PC-9 (cell line): Measurements from ENCODE around the gene CLTB.

Experiments used
- EZH2 ChIP-seq: fragments of 200-600 bp; sonication (generic); IDR thresholded peaks from 2 replicates; pipeline ENCODE4 v1.8.0; 2017; ENCODE audit warnings: antibody characterized with exemption, low read depth
- TF ChIP-seq, protein P1 (sequence below): fragments of 200-600 bp; sonication (generic); conservative IDR thresholded peaks from 2 replicates; pipeline ENCODE4 v1.6.1; 2017; ENCODE audit warnings: mixed run types, antibody characterized with exemption, mild to moderate bottlenecking, moderate library complexity

DNA sequence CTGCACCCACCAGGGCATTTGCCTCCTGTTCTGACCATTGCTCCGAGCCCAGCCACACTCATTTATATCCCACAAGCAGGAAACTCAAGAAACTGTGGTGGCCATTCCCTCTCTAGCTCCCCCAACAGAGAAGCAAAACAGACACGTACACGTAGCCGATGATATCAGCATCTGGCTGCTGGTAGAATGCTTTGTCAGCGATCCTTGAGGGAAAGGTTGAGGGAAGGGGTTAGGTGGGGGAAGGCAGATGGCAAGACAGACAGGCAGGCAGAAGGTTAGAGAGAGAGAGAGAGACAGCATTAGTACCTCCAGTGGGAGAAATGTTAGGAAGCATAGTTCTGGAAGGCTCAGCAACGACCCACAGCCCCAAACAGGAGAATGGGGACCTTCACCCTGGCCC, 20.0 kb downstream of the CLTB start:
- TF ChIP-seq, protein P1, sequence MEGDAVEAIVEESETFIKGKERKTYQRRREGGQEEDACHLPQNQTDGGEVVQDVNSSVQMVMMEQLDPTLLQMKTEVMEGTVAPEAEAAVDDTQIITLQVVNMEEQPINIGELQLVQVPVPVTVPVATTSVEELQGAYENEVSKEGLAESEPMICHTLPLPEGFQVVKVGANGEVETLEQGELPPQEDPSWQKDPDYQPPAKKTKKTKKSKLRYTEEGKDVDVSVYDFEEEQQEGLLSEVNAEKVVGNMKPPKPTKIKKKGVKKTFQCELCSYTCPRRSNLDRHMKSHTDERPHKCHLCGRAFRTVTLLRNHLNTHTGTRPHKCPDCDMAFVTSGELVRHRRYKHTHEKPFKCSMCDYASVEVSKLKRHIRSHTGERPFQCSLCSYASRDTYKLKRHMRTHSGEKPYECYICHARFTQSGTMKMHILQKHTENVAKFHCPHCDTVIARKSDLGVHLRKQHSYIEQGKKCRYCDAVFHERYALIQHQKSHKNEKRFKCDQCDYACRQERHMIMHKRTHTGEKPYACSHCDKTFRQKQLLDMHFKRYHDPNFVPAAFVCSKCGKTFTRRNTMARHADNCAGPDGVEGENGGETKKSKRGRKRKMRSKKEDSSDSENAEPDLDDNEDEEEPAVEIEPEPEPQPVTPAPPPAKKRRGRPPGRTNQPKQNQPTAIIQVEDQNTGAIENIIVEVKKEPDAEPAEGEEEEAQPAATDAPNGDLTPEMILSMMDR, result no peak
- TF ChIP-seq EZH2, result no peak
